Caco-2 (cell line): Measurements from ENCODE around the gene TRIM7. TPM values are rescaled to one million over a fixed set of nuclear protein-coding genes. Genes with fewer than 3 reads are reported as not detected.
A peak's percentile ranks its signal among the peaks of the same experiment; 100 is the strongest.
"Not testable (repeated sequence)": the region's sequence is repeated elsewhere in the genome, so short reads cannot be mapped to it uniquely, and the experiment has no call there.

Source experiments
- BruUV-seq: library from RNA; stranded (reverse); fragments of 400-500 nt; replicated peaks from 2 replicates; lab custom pipeline; 2021; lab: Mats Ljungman, UMichigan
- CTCF ChIA-PET: fragments of 300-600 bp; sonication (Branson Sonifier 250); formaldehyde crosslinking; loops from one replicate; lab custom pipeline; 2022; ENCODE audit warnings: antibody characterized with exemption; lab: Charles Lee
- POLR2A ChIA-PET: fragments of 300-600 bp; sonication (Branson Sonifier 250); formaldehyde crosslinking; loops from one replicate; lab custom pipeline; 2022; ENCODE audit warnings: antibody characterized with exemption; lab: Charles Lee
- DNase-seq, 2 experiments: peaks; one replicate each; pipeline versions ENCODE4 v3.0.0 to v3.0.0-alpha.2; 2020 to 2022
- H3K27me3 ChIP-seq: replicated peaks from 2 replicates; pipeline ENCODE4 v1.6.0; 2011; ENCODE audit warnings: low read length; ENCODE audit not compliant: control insufficient read depth, insufficient read depth
- H3K36me3 ChIP-seq: 2 replicates; pipeline ENCODE4 v1.5.1; 2011; ENCODE audit warnings: low read length; ENCODE audit not compliant: control insufficient read depth, insufficient read depth
- H3K4me1 ChIP-seq: fragments of 250-450 bp; sonication (Bioruptor Pico); 2 replicates; pipeline ENCODE4 v1.5.1; 2020; ENCODE audit warnings: mild to moderate bottlenecking
- H3K4me3 ChIP-seq: 2 replicates; pipeline ENCODE4 v1.5.1; 2011; ENCODE audit warnings: low read depth, mild to moderate bottlenecking, control low read depth, low read length
- H3K9me3 ChIP-seq: fragments of 250-450 bp; sonication (Bioruptor Pico); 2 replicates; pipeline ENCODE4 v1.5.1; 2020; ENCODE audit warnings: mild to moderate bottlenecking, moderate library complexity
- H3K27ac Mint-ChIP-seq: one replicate; pipeline ENCODE4 v1.8.0; 2022; ENCODE audit warnings: mixed read lengths; ENCODE audit not compliant: unreplicated experiment
- H3K27me3 Mint-ChIP-seq: one replicate; pipeline ENCODE4 v1.8.0; 2022; ENCODE audit warnings: mixed read lengths; ENCODE audit not compliant: insufficient read depth, unreplicated experiment
- H3K36me3 Mint-ChIP-seq: one replicate; pipeline ENCODE4 v1.8.0; 2022; ENCODE audit warnings: mild to moderate bottlenecking, mixed read lengths; ENCODE audit not compliant: insufficient read depth, unreplicated experiment
- H3K4me1 Mint-ChIP-seq: one replicate; pipeline ENCODE4 v1.8.0; 2022; ENCODE audit warnings: low read depth, mixed read lengths; ENCODE audit not compliant: unreplicated experiment
- H3K4me3 Mint-ChIP-seq: one replicate; pipeline ENCODE4 v1.8.0; 2022; ENCODE audit warnings: mild to moderate bottlenecking, moderate library complexity, mixed read lengths; ENCODE audit not compliant: unreplicated experiment
- H3K9me3 Mint-ChIP-seq: one replicate; pipeline ENCODE4 v1.8.0; 2022; ENCODE audit warnings: mixed read lengths; ENCODE audit not compliant: unreplicated experiment
- CTCF ChIP-seq, 2 experiments: fragments of 200-600 bp in 1 of 2; IDR thresholded peaks; 1 replicate in 1 of 2; 2 replicates in 1 of 2; pipeline versions ENCODE4 v1.5.1 to v1.8.0; 2011 to 2022; ENCODE audit warnings: antibody characterized with exemption in 1 of 2, control low read depth in 1 of 2, inconsistent platforms in 1 of 2, low read depth in 1 of 2, low read length in 1 of 2, mild to moderate bottlenecking in 1 of 2, moderate library complexity in 1 of 2; ENCODE audit not compliant: insufficient read depth in 1 of 2, severe bottlenecking in 1 of 2, unreplicated experiment in 1 of 2
- intact Hi-C: fragments of 100-400 bp; cut with micrococcal nuclease; formaldehyde crosslinking; loops from one replicate; pipeline ENCODE4 v1.10.0; 2022; ENCODE audit not compliant: unreplicated experiment
- total RNA-seq: library from RNA; stranded (reverse); gene quantifications from 2 replicates; pipeline ENCODE4 v1.2.3, GENCODE V29; 2022

TRIM7 gene
- total RNA-seq, 1 experiment from 2014 or later = 0.86 TPM

GRCh38 chr5:181217803-181218062 lies 12.7 kb upstream of the TRIM7 start:
- Mint-ChIP-seq H3K27ac (peak overlapping the region; percentile 59), H3K9me3 (no peaks in the 10 kb centered on the region), H3K27me3 (peaks cover 13% of the 10 kb centered on the region), H3K4me3 (peak overlapping the region; percentile 85), H3K36me3 (peaks cover 45% of the 10 kb centered on the region), H3K4me1 (peaks cover 33% of the 10 kb centered on the region)
- Histone ChIP-seq H3K27me3 (no peaks in the 10 kb centered on the region), H3K4me3 (peak overlapping the region; percentile 61), H3K4me1 (0 out of 2 replicates have a peak, but pooled peaks cover 4% of the 10 kb centered on the region), H3K36me3 (no peaks in the 10 kb centered on the region), H3K9me3 (no peaks in the 10 kb centered on the region)
- POLR2A ChIA-PET = interaction anchor here (0.8 kb wide), 1 partner anchor 26 kb away, joined by 4 read pairs; no protein-coding TSS in a partner anchor
- intact Hi-C loops = loop anchor here (1.0 kb wide), 2 partner anchors 10 to 26 kb away; no protein-coding TSS in a partner anchor
- CTCF ChIA-PET = interaction anchor here (1.2 kb wide), 1 partner anchor 33 kb away, joined by 4 read pairs; no protein-coding TSS in a partner anchor
- no peak for TF ChIP-seq CTCF (IDR thresholded peaks at IDR 0.05; ENCODE audit: insufficient read depth in 1 of 2, low read depth in 1 of 2, low read length in 1 of 2, severe bottlenecking in 1 of 2, unreplicated experiment in 1 of 2)
- peak; percentile 58 to 69 for DNase-seq
- BruUV-seq = no TSS peak

- no peaks in the 10 kb centered on the region for H3K9me3 Mint-ChIP-seq
- Histone ChIP-seq H3K9me3 (no peaks in the 10 kb centered on the region), H3K4me1 (0 out of 2 replicates have a peak, but pooled peaks cover 4% of the 10 kb centered on the region), H3K4me3 (peak overlapping the region; percentile 61), H3K36me3 (no peaks in the 10 kb centered on the region), H3K27me3 (no peaks in the 10 kb centered on the region)
- H3K4me1 Mint-ChIP-seq = peaks cover 32% of the 10 kb centered on the region
- TF ChIP-seq CTCF (IDR thresholded peaks at IDR 0.05; ENCODE audit: insufficient read depth in 1 of 2, low read depth in 1 of 2, low read length in 1 of 2, severe bottlenecking in 1 of 2, unreplicated experiment in 1 of 2) = peak in 1 of 2 experiments; percentile 23
- peak overlapping the region; percentile 59 for H3K27ac Mint-ChIP-seq
- DNase-seq = peak; percentile 73 to 75
- ChIA-PET CTCF (interaction anchor here (1.2 kb wide), 1 partner anchor 33 kb away, joined by 4 read pairs; no protein-coding TSS in a partner anchor), POLR2A (interaction anchor here (0.8 kb wide), 1 partner anchor 26 kb away, joined by 4 read pairs; no protein-coding TSS in a partner anchor)
- BruUV-seq = no TSS peak
- intact Hi-C loops = no loop called here
- peaks cover 41% of the 10 kb centered on the region for H3K36me3 Mint-ChIP-seq
- H3K4me3 Mint-ChIP-seq = peak overlapping the region; percentile 85
- peaks cover 13% of the 10 kb centered on the region for H3K27me3 Mint-ChIP-seq
Measured at GRCh38 chr5:181217111-181217802, 12.3 kb upstream of the TRIM7 start.

GRCh38 chr5:181215997-181216989 lies 11.3 kb upstream of the TRIM7 start:
- intact Hi-C loops = no loop called here
- H3K36me3 ChIP-seq = no peaks in the 10 kb centered on the region
- Mint-ChIP-seq H3K36me3 (peaks cover 31% of the 10 kb centered on the region), H3K27me3 (peaks cover 7% of the 10 kb centered on the region), H3K27ac (peak overlapping the region; percentile 59), H3K9me3 (no peaks in the 10 kb centered on the region), H3K4me3 (peak overlapping the region; percentile 85), H3K4me1 (peaks cover 22% of the 10 kb centered on the region)
- H3K9me3 ChIP-seq = no peaks in the 10 kb centered on the region
- no peaks in the 10 kb centered on the region for H3K27me3 ChIP-seq
- no TSS peak for BruUV-seq
- H3K4me1 ChIP-seq = 0 out of 2 replicates have a peak, but pooled peaks cover 4% of the 10 kb centered on the region
- TF ChIP-seq CTCF (IDR thresholded peaks at IDR 0.05; ENCODE audit: insufficient read depth in 1 of 2, low read depth in 1 of 2, low read length in 1 of 2, severe bottlenecking in 1 of 2, unreplicated experiment in 1 of 2) = no peak
- DNase-seq = peak; percentile 46 to 59
- CTCF ChIA-PET = interaction anchor here (1.2 kb wide), 1 partner anchor 32 kb away, joined by 4 read pairs; no protein-coding TSS in a partner anchor
- peak overlapping the region; percentile 61 for H3K4me3 ChIP-seq
- POLR2A ChIA-PET = no interaction called here

- H3K4me3 ChIP-seq, BruUV-seq, CTCF ChIA-PET, H3K27me3 ChIP-seq, POLR2A ChIA-PET, H3K27me3 Mint-ChIP-seq, intact Hi-C loops, H3K9me3 ChIP-seq, DNase-seq, H3K4me3 Mint-ChIP-seq, H3K9me3 Mint-ChIP-seq, H3K36me3 ChIP-seq, H3K4me1 ChIP-seq, H3K27ac Mint-ChIP-seq: not testable (repeated sequence)
- Mint-ChIP-seq H3K36me3 (peaks cover 24% of the 10 kb centered on the region), H3K4me1 (peaks cover 17% of the 10 kb centered on the region)
Measured at GRCh38 chr5:181214249-181214648, 9.3 kb upstream of the TRIM7 start.
